ENCODE results near the gene RPL39. TPM values are rescaled to one million over a fixed set of nuclear protein-coding genes. Genes with fewer than 3 reads are reported as not detected.

RPL39 gene
- total RNA-seq, 4 donors from 2014 or later: 2,066 to 6,085 (median 2,614) TPM

DNA sequence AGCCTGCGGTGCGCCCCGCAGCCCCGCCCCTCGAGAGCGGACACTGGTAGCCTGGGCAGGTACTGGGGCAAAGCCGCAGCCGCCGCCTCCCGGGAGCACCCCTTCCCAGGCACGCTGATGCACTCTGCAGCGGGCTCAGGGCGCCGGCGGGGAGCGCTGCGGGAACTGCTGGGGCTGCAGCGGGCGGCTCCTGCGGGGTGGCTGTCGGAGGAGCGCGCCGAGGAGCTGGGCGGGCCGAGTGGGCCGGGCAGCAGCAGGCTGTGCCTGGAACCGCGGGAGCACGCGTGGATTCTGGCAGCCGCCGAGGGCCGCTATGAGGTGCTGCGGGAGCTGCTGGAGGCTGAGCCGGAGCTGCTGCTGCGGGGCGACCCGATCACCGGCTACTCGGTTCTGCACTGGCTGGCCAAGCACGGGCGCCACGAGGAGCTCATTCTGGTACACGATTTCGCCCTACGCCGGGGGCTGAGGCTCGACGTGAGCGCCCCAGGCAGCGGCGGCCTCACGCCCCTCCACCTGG lies 32.6 kb downstream of the RPL39 start:
- WGBS, 2 donors: 40% methylated on average over 30 of the region's 54 CpGs; no CpG with 5 or more reads in 1 of the 2 donors
- TF ChIP-seq POLR2A (IDR thresholded peaks at IDR 0.05) (no peak), CTCF (IDR thresholded peaks at IDR 0.05) (no peak)
- intact Hi-C loops (cut with DNase I; ENCODE audit: low total_unique reads): no loop called here
- DNase-seq (ENCODE audit: low spot score in 2 of 2): no peak
- peak overlapping the region; percentile 21 for H3K4me3 ChIP-seq (ENCODE audit: low read depth, poor library complexity, severe bottlenecking)

DNA sequence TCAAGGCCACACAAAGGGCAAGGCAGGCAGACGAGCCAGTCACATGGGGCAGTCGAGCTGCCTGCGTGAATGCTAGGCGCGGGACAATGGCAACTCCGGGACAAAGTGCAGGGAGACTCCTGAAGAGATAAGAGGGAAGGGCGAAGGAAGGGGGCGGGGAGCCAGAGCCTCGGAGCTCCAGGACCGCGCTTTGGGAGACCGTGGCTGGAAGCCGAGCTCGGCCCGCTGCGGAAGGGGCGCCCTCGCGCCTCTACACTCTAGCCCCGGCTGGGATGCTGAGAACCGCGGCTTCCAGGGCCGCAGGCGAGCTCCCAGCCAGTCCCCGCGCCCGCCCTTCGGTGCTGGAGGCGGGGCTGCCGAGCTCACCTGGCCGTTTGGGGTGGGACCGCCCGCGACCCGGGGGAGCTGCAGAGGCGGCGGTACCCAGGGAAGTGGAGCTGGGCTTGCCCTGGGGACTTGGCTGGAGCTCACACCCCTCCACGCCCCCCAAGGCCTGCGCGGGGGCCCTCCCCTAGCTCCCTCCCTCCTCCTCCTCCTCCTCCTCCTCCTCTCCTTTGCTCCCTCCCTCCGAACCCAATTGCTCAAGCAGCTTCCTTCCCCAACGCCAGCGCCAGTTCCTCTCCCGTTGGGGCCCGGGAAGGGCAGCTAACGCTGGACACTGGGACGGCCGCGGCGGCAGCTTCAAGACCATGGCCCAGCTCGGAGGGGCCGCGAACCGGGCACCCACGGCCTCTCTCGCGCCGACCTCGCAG lies 33.3 kb downstream of the RPL39 start, which contains the start of gene SOWAHD:
Gene SOWAHD (plus strand): TSS at position 610 of the 752 bp plus-strand sequence. CDS start 80 bp downstream, at position 690.
- intact Hi-C loops (cut with DNase I; ENCODE audit: low total_unique reads): no loop called here
- peak within 1 kb of the TSS; percentile 21 for H3K4me3 ChIP-seq (ENCODE audit: low read depth, poor library complexity, severe bottlenecking)
- DNase-seq (ENCODE audit: low spot score in 2 of 2): peak in 1 of 2 donors; percentile 17
- TF ChIP-seq POLR2A (IDR thresholded peaks at IDR 0.05) (no peak), CTCF (IDR thresholded peaks at IDR 0.05) (no peak)
- 0 to 38% methylated on average over 2 to 49 of the region's 59 CpGs for WGBS, 2 donors

DNA sequence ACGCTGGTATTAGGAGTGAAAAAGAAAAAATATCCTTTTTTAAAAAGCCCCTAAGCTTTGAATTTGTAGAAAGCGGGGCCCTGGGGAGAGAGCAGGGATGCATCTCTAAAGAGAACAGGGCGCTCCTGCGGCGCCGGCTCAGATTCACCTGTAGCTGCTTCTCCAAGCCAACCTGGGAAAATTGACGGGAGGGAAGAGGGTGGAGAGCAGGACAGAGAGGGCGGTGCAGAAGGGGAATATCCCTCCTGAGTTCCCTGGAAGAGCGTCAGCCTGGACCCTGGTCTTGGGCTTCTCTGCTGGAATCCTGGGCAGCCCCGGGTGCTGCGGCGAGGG lies 33.8 kb downstream of the RPL39 start:
- DNase-seq (ENCODE audit: low spot score in 2 of 2): no peak
- intact Hi-C loops (cut with DNase I; ENCODE audit: low total_unique reads): no loop called here
- TF ChIP-seq POLR2A (IDR thresholded peaks at IDR 0.05): no peak
- TF ChIP-seq CTCF (IDR thresholded peaks at IDR 0.05): no peak
- WGBS, 2 donors: 52 to 62% methylated on average over 8 to 12 of the region's 12 CpGs
- H3K4me3 ChIP-seq (ENCODE audit: low read depth, poor library complexity, severe bottlenecking): no peak overlapping the region

DNA sequence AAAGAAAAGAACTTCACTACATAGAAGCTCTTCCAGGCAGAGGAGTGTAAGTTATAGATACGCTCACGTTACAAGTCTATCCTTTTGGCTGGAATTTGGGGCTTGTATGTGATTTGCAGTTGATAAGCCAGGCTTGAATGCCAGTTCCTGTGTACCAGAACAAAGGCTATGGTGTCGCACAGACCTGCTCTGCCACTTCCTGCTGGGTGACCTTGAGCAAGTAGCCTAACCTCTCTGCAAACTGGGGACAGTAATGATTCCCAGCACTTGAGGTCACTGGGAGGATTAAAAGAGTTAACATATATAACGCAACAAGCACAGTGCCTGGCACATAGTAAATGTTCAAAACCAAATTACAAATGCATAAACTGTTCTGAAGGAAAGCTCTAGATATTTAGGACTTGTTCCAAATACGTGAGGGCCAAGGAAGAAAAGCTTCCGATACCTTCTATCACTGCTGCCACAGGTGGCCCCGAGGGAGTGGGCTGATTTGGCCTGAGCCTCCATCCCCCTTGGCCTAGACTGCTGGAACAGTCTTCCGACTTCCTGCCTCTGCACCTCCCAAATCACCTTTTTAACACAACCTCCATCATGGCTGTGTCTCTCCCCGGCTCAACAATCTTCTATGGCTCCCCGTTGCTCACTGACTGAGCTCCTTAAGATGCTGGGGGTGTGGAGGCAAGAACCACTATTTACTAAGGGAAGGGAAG lies 34.3 kb downstream of the RPL39 start:
- WGBS, 2 donors: 68 to 73% methylated on average over 9 to 10 of the region's 10 CpGs
- intact Hi-C loops (cut with DNase I; ENCODE audit: low total_unique reads): no loop called here
- TF ChIP-seq POLR2A (IDR thresholded peaks at IDR 0.05) (no peak), CTCF (IDR thresholded peaks at IDR 0.05) (no peak)
- no peak overlapping the region for H3K4me3 ChIP-seq (ENCODE audit: low read depth, poor library complexity, severe bottlenecking)
- no peak for DNase-seq (ENCODE audit: low spot score in 2 of 2)

GRCh38 chrX:119755981-119756533 lies 35.4 kb downstream of the RPL39 start:
- TF ChIP-seq CTCF (IDR thresholded peaks at IDR 0.05): no peak
- TF ChIP-seq POLR2A (IDR thresholded peaks at IDR 0.05): no peak
- intact Hi-C loops (cut with DNase I; ENCODE audit: low total_unique reads): no loop called here
- no peak overlapping the region for H3K4me3 ChIP-seq (ENCODE audit: low read depth, poor library complexity, severe bottlenecking)
- no peak for DNase-seq (ENCODE audit: low spot score in 2 of 2)
- 75 to 77% methylated on average over 7 of the region's 7 CpGs for WGBS, 2 donors

Measured in lower leg skin (tissue), 4 donors.